Subcutaneous adipose tissue (tissue), 4 donors: ENCODE data around the gene PKP4. TPM values are rescaled to one million over a fixed set of nuclear protein-coding genes. Genes with fewer than 3 reads are reported as not detected.

Experiments
- total RNA-seq, 4 donors: library from RNA; depleted of rRNA; stranded (reverse); fragments of >200 nt; gene quantifications; one replicate each; pipeline ENCODE4 v1.1.0, GENCODE V29; 2016
- TF ChIP-seq, protein P1 (sequence below): fragments of 450-650 bp; IDR thresholded peaks from one replicate; pipeline ENCODE4 v1.5.1; 2016; ENCODE audit warnings: low read depth, mild to moderate bottlenecking, control low read depth, antibody characterized with exemption, moderate library complexity

Gene PKP4
- total RNA-seq, 4 donors from 2014 or later: 29.6 to 90.6 (median 68.0) TPM

DNA sequence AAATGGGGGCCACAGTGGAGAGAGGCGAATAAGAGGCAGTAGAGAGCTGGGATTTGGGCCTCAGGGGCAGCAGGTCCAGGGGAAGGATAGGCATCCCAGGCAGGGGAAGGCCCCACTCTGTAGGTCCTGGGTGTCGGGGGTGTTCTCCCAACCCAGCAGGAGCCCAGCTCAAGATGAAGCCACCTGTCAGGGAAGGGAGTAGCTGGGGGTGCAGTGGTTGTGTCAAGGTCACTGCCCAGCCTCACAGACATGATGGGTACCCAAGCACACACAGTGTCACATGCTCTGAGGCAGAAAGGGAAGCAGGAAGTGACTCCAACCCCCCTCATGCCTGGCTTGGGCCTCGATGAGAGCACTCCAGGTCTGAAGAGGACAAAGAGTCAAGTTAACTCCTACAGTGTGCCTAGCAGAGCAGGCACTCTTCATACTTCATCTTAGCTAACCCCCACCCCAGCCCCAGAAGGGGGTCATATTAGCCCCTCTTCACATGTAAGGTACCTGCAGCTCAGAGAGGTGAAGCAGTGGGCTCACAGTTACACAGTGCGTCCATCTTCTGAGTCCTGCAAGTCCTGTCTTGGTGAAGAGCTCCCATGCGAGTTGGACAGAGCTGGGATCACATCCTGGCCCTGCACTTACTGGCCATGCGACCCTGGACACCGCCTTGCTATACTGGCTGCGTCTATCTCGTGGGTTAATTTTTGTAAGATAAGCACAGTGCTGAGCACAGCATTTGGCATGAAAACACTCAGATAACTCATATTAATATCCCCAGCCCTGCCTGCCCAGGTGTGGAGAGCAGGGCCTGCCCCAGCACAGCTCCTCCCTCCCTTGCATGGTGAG lies 265.7 kb downstream of the PKP4 start:
- TF ChIP-seq, protein P1, sequence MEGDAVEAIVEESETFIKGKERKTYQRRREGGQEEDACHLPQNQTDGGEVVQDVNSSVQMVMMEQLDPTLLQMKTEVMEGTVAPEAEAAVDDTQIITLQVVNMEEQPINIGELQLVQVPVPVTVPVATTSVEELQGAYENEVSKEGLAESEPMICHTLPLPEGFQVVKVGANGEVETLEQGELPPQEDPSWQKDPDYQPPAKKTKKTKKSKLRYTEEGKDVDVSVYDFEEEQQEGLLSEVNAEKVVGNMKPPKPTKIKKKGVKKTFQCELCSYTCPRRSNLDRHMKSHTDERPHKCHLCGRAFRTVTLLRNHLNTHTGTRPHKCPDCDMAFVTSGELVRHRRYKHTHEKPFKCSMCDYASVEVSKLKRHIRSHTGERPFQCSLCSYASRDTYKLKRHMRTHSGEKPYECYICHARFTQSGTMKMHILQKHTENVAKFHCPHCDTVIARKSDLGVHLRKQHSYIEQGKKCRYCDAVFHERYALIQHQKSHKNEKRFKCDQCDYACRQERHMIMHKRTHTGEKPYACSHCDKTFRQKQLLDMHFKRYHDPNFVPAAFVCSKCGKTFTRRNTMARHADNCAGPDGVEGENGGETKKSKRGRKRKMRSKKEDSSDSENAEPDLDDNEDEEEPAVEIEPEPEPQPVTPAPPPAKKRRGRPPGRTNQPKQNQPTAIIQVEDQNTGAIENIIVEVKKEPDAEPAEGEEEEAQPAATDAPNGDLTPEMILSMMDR: no peak

DNA sequence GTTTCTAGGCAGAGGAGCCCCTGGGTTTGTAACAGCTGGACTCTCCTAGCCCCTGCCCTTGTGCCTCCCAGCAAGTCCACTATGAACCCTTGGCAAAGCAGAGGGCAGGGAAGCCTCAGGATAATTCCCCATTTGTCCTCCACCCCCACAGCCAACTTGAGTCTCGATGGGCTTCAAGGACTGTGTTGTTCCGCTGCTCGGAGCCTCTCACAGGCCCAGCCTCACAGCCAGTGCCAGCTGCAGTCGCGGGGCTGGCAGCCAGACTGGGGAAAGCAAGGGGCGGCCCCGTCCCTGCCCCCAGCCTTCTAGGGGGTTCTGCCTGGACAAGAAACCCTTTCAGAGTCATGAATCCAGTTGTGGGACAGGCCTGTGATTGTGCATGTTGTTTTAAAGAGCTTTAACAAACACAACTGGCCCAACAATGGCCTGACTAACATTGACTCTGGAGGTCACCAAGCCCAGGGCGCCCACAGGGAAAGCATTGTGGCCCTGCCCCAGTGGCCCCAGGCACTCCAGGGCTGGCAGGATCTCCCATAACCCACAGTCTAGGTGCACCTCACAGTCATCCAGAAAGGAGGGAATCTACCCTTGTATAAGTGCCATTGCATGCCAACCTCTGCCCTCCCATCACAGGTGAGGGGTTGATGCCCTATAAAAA lies 266.6 kb downstream of the PKP4 start:
- TF ChIP-seq, protein P1: no peak

DNA sequence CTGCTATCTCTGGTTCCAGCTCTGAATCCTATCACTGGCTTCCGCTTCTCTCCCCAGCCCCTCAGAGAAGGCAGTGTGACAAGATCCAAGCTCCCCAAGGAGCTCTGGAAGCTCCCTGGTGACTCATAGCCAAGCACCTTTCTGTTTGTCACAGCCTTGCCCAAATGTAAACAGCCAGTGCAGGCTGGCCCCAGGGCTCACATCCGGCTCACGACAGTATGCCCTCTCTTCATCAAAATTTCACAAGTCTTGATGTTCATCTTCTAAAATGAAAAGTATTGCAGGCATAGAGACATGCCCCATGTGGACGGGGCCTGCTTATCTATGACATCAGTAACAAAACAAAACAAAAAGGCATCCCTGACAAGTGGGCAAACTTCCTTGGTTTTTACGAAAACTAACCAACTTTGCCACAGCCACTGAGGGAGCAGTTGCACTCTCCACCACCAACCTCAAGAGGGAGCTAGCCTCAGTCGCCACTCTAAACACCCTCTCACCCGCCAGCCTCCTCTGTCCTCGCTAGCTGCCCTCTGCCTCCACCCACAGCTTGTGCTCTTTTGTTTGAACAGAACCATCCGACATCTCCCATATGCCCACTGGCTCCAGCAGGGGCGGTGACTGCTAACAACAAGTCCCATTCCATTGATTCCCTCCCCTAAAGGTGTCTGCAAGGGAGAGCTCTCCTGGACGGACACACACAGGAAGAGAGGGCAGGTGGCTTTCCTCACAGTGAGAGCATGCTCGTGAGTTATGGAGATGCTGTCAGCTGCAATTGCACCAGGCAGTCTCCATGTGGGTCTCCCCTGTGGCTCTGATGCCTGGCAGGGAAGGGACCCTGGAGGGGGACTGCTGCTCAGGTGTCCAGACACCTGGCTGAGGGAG lies 267.4 kb downstream of the PKP4 start:
- TF ChIP-seq, protein P1: no peak

DNA sequence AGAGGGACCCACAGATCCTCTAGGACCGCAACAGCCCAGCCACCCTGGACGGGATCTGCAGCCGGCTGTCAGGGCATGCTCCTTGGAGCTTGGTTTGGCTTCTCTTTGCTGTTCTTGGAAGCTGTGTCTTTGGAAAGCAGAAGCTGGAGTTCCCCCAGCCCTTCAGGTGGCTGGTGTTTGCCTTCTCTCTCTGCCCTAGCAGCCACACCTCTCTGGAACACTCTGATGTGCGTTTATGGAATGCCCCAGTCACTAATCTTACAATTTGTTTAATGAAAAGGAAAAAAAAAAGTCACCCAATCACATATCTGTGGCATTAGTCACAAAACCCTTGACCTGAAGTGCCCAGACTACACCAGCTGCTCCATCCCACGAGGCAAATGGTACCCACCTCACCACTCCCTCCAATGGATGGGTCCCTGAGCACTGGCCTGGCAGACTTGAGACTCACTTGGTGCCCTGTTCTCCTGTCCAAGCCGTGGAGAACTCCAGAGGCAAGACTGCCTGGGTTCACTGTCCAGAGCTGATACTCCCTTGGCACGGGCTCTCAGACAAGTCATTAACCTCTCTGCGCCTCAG lies 268.1 kb downstream of the PKP4 start:
- TF ChIP-seq, protein P1: no peak

DNA sequence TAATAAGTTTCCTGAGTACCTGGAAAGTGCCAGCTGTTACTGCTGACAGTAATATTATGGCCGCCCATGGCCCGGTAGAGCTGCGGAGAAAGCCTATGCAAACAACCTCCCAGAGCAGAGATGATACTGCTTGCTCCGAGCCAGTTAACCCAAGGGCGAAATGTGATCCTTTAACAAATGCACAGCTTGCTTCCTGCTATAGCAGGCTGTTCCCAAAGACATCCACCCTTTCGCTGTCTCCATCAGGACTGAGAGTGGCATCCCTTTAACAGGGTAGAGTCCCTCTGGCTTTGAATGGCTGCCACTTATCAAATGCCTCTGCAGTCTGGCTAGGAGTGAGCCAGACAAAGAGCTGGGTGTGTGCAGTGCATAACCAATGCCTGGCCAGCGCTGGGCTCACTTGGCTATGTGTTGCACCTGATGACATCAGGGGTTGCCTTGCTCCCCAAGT lies 268.7 kb downstream of the PKP4 start:
- TF ChIP-seq, protein P1: no peak

DNA sequence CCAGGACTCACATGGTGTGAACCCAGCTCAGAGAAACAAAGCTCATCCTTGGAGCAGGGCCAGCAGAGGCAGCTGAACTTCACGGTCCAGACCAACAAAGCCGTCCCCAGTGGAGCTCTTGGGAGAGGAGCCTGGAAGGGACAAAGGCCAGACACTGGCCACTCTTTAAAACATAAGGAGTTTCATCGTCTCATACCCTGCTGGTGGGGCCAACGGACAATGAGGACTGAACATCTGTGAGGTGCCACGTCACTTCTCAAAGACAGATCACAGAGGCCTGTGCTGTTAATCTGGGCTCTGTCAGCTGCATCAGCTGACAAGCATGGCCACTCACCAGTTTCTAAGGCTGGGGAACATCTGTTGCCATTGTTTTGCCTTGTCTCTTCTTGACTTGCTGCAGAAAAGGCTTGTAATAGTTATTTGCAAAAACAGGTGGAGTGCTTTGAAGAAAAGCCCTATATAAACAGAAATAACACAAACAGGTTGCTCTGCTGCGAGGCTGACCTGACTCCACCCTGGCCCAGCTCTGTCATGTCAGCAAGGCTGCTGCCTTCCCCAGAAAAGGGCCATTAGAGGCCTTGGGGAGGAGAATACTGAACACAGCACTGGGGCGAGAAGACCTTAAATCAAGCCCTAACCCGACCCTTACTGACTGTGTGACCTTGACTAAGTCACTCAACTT lies 270.3 kb downstream of the PKP4 start:
- TF ChIP-seq, protein P1: no peak
